ENCODE measurements around the gene CAPN12.
"Not testable (repeated sequence)": the region's sequence is repeated elsewhere in the genome, so short reads cannot be mapped to it uniquely, and the experiment has no call there.

DNA sequence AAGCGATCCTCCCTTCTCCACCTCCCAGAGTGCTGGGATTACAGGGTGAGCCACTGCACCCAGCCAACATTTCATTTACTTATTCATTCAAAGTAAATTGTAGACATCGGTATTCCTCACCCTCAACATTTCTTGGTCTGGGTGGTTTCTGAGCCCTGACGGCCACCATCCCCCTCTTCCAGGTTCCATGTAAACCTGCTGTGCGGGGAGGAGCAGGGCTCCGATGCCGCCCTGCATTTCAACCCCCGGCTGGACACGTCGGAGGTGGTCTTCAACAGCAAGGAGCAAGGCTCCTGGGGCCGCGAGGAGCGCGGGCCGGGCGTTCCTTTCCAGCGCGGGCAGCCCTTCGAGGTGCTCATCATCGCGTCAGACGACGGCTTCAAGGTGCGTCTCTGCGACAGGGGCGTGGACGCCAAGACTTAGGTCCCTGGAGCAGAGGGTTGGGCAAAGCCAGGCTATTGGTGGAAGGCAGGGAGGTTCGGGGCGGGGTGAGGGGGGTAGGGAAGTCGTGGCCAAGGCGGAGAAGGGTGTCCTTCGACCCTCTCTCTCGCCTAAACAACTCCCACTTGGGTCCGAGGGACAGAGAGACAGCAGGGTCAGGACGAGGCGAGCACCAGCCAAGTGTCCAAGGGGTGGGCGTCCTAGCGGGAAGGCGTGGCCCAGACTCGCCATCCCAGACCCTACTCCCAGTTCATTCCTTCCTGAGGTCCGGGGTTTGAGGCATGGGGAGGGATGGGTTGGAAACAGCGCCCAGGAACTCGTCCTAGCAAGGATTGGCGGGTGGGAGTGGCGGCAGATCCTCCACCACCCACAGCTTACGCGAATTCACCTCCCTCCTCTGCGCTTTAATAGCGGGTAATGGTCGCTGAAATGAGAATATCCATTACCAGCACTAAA, 46.5 kb upstream of the CAPN12 start:
- TF ChIP-seq, protein P1, sequence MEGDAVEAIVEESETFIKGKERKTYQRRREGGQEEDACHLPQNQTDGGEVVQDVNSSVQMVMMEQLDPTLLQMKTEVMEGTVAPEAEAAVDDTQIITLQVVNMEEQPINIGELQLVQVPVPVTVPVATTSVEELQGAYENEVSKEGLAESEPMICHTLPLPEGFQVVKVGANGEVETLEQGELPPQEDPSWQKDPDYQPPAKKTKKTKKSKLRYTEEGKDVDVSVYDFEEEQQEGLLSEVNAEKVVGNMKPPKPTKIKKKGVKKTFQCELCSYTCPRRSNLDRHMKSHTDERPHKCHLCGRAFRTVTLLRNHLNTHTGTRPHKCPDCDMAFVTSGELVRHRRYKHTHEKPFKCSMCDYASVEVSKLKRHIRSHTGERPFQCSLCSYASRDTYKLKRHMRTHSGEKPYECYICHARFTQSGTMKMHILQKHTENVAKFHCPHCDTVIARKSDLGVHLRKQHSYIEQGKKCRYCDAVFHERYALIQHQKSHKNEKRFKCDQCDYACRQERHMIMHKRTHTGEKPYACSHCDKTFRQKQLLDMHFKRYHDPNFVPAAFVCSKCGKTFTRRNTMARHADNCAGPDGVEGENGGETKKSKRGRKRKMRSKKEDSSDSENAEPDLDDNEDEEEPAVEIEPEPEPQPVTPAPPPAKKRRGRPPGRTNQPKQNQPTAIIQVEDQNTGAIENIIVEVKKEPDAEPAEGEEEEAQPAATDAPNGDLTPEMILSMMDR (conservative IDR thresholded peaks at IDR 0.05; ENCODE audit: low read depth, low read length): not testable (repeated sequence)
- not testable (repeated sequence) for TF ChIP-seq BHLHE40 (IDR thresholded peaks at IDR 0.05; ENCODE audit: low read depth, low read length); MAZ (IDR thresholded peaks at IDR 0.05; ENCODE audit: borderline replicate concordance, low read depth, low read length)

All from IMR-90 (cell line).